Stomach (tissue), 9 donors: ENCODE measurements around the gene PRG2. TPM values are rescaled to one million over a fixed set of nuclear protein-coding genes. Genes with fewer than 3 reads are reported as not detected.

Experiments used
- DNase-seq, 2 donors: peaks; one replicate each; pipeline versions ENCODE4 v3.0.0 to v3.0.0-alpha.2; 2013 to 2019
- H3K27ac ChIP-seq, 5 donors: fragments of 200-600 bp in 4 of 5; sonication (generic) in 4 of 5; one replicate each; pipeline ENCODE4 v1.5.1; 2013 to 2019; ENCODE audit warnings: mild to moderate bottlenecking in 1 of 5, moderate library complexity in 1 of 5
- H3K27me3 ChIP-seq, 3 donors: fragments of 200-600 bp; sonication (generic); one replicate each; pipeline ENCODE4 v1.5.1; 2017 to 2019; ENCODE audit warnings: mixed run types in 1 of 3
- H3K36me3 ChIP-seq, 4 donors: fragments of 200-600 bp; sonication (generic); 1 replicate in 3 of 4; 2 replicates in 1 of 4; pipeline ENCODE4 v1.5.1; 2016 to 2019
- H3K4me1 ChIP-seq, 4 donors: fragments of 200-600 bp; sonication (generic); one replicate each; pipeline ENCODE4 v1.5.1; 2016 to 2019
- H3K4me3 ChIP-seq, 4 donors: fragments of 200-600 bp; sonication (generic) in 3 of 4; one replicate each; pipeline ENCODE4 v1.5.1; 2016 to 2019; ENCODE audit warnings: mild to moderate bottlenecking in 1 of 4
- H3K9me3 ChIP-seq, 4 donors: fragments of 200-600 bp; sonication (generic); one replicate each; pipeline ENCODE4 v1.5.1; 2016 to 2019
- EP300 ChIP-seq: sonication (generic); formaldehyde crosslinking; IDR thresholded peaks from one replicate; pipeline ENCODE4 v1.6.1; 2017; ENCODE audit warnings: antibody characterized with exemption
- POLR2A ChIP-seq, 4 donors: fragments of 450-650 bp; IDR thresholded peaks; one replicate each; pipeline ENCODE4 v1.6.1; 2016; ENCODE audit warnings: antibody characterized with exemption in 4 of 4, control low read depth in 2 of 4, mild to moderate bottlenecking in 1 of 4, moderate library complexity in 1 of 4
- POLR2AphosphoS5 ChIP-seq, 3 donors: sonication (generic); formaldehyde crosslinking; IDR thresholded peaks; one replicate each; pipeline ENCODE4 v1.6.1; 2016; ENCODE audit warnings: antibody characterized with exemption in 3 of 3
- WGBS, 5 donors: extraction: QIAGEN DNeasy Blood & Tissue Kit in 3 of 5; methylation state at CpG; one replicate each; pipeline versions ENCODE4 v1.1.5 to v1.1.7; 2013 to 2018; 5-methylcytosine and 5-hydroxymethylcytosine counted together
- intact Hi-C: fragments of 100-400 bp; cut with DNase I; formaldehyde crosslinking; loops from one replicate; pipeline ENCODE4 v1.15.1; 2023; ENCODE audit warnings: low total_unique reads
- polyA plus RNA-seq, 3 donors: library from polyadenylated mRNA; stranded (reverse); fragments of 200-250 nt; gene quantifications; one replicate each; pipeline ENCODE4 v1.2.3, GENCODE V29; 2013
- total RNA-seq, 5 donors: library from RNA; depleted of rRNA; stranded (reverse); fragments of >200 nt; gene quantifications; one replicate each; pipeline versions ENCODE4 v1.1.0 to v1.2.3, GENCODE V29; 2014 to 2016
- TF ChIP-seq, protein P1 (sequence below), 7 experiments: fragments of 450-650 bp in 4 of 7; fragments of 200-600 bp in 3 of 7; sonication (generic) in 3 of 7; IDR thresholded peaks; one replicate each; pipeline ENCODE4 v1.5.1; 2016 to 2019; ENCODE audit warnings: antibody characterized with exemption in 7 of 7, control low read depth in 2 of 7, mild to moderate bottlenecking in 1 of 7
- donor health status: healthy with polysubstance abuse.
- donor health status: Bipolar disorder and iron deficiency.
- donor health status: healthy.

PRG2 gene
- total and polyA plus RNA-seq, 8 donors = 0.25 to 0.73 TPM; not detected in 6

- intact Hi-C loops = no loop called here
- no peaks in the 10 kb centered on the region for H3K27me3 ChIP-seq
- no peaks in the 10 kb centered on the region for H3K36me3 ChIP-seq
- H3K9me3 ChIP-seq = no peaks in the 10 kb centered on the region
- no peak overlapping the region for H3K4me3 ChIP-seq
- H3K27ac ChIP-seq = no peak overlapping the region
- peaks cover 0 to 14% (median 5%) of the 10 kb centered on the region in 4 donors for H3K4me1 ChIP-seq
- WGBS, 5 donors = 89 to 98% (median 92%) methylated on average over 8 of the region's 8 CpGs
- DNase-seq = no peak
- TF ChIP-seq POLR2AphosphoS5 (IDR thresholded peaks at IDR 0.05) = no peak
- TF ChIP-seq POLR2A (IDR thresholded peaks at IDR 0.05) = no peak
- TF ChIP-seq, protein P1, sequence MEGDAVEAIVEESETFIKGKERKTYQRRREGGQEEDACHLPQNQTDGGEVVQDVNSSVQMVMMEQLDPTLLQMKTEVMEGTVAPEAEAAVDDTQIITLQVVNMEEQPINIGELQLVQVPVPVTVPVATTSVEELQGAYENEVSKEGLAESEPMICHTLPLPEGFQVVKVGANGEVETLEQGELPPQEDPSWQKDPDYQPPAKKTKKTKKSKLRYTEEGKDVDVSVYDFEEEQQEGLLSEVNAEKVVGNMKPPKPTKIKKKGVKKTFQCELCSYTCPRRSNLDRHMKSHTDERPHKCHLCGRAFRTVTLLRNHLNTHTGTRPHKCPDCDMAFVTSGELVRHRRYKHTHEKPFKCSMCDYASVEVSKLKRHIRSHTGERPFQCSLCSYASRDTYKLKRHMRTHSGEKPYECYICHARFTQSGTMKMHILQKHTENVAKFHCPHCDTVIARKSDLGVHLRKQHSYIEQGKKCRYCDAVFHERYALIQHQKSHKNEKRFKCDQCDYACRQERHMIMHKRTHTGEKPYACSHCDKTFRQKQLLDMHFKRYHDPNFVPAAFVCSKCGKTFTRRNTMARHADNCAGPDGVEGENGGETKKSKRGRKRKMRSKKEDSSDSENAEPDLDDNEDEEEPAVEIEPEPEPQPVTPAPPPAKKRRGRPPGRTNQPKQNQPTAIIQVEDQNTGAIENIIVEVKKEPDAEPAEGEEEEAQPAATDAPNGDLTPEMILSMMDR (IDR thresholded peaks at IDR 0.05) = no peak
- no peak for TF ChIP-seq EP300
These were observed 29.5 kb downstream of the PRG2 start for GRCh38 chr11:57360991-57361390.

DNA sequence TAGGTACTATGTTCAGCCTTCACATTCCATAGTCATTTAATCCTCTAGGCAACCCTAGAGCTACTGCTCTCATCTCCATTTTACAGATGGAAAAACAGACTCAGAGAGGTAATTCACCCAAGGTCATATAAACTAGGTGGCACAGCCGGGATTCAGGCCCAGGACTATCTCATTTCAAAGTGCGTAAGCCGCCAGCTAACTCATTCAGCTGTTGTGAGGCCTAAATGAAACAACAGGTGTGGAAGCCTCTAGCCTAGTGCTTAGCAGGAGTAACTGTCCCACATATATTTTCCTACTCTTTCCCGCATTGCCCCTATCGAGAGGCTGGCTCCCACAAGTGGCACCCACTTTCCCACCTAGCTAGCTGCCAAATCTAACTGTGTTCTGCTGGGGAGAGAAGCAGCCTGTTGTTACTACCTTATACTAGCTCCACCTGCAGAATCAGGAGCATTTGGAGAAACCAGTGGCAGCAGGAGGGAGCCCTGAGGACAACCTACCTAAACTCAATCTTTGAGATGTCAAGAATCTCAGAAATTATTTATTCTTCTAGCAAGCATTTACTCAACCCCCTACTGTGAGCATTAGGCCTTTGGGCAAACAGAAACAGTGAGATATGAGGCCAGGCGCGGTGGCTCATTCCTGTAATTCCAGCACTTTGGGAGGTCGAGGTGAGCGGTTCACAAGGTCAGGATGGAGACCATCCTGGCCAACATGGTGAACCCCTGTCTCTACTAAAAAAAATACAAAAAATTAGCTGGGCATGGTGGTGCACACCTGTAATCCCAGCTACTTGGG lies 30.4 kb downstream of the PRG2 start:
- no peak for DNase-seq
- Histone ChIP-seq H3K36me3 (no peaks in the 10 kb centered on the region), H3K27ac (no peak overlapping the region), H3K4me1 (peaks cover 0 to 14% (median 5%) of the 10 kb centered on the region in 4 donors), H3K9me3 (no peaks in the 10 kb centered on the region), H3K4me3 (no peak overlapping the region), H3K27me3 (no peaks in the 10 kb centered on the region)
- intact Hi-C loops = no loop called here
- 39 to 70% (median 65%) methylated on average over 9 of the region's 9 CpGs for WGBS, 5 donors
- TF ChIP-seq, protein P1 (IDR thresholded peaks at IDR 0.05) = no peak

GRCh38 chr11:57359396-57359795 lies 31.1 kb downstream of the PRG2 start:
- Histone ChIP-seq H3K4me1 (peaks cover 0 to 14% (median 5%) of the 10 kb centered on the region in 4 donors), H3K4me3 (no peak overlapping the region), H3K36me3 (no peaks in the 10 kb centered on the region), H3K9me3 (no peaks in the 10 kb centered on the region), H3K27ac (no peak overlapping the region), H3K27me3 (no peaks in the 10 kb centered on the region)
- TF ChIP-seq EP300 (no peak), POLR2A (IDR thresholded peaks at IDR 0.05) (no peak), POLR2AphosphoS5 (IDR thresholded peaks at IDR 0.05) (no peak)
- TF ChIP-seq, protein P1 (IDR thresholded peaks at IDR 0.05) = no peak
- intact Hi-C loops = no loop called here
- WGBS, 5 donors = 75 to 90% (median 80%) methylated on average over 2 to 5 of the region's 5 CpGs
- DNase-seq = no peak

GRCh38 chr11:57358991-57359390 lies 31.5 kb downstream of the PRG2 start:
- WGBS, 5 donors = 71 to 81% (median 76%) methylated on average over 9 of the region's 9 CpGs
- Histone ChIP-seq H3K4me1 (peaks cover 0 to 14% (median 5%) of the 10 kb centered on the region in 4 donors), H3K9me3 (no peaks in the 10 kb centered on the region), H3K36me3 (no peaks in the 10 kb centered on the region), H3K27ac (no peak overlapping the region), H3K27me3 (no peaks in the 10 kb centered on the region), H3K4me3 (no peak overlapping the region)
- DNase-seq = no peak
- no peak for TF ChIP-seq POLR2AphosphoS5 (IDR thresholded peaks at IDR 0.05)
- TF ChIP-seq EP300 = no peak
- TF ChIP-seq, protein P1 (IDR thresholded peaks at IDR 0.05) = no peak
- TF ChIP-seq POLR2A (IDR thresholded peaks at IDR 0.05) = no peak
- intact Hi-C loops = no loop called here
